NCI-H1105 treated with DMSO at 0.1 percent for 48 hours (cell line): ENCODE results near the gene DEPDC5.
"Not testable (repeated sequence)": the region's sequence is repeated elsewhere in the genome, so short reads cannot be mapped to it uniquely, and the experiment has no call there.

ENCODE experiments used
- DNase-seq: peaks from one replicate; lab custom pipeline; 2025; lab: John Stamatoyannopoulos, UW

Gene DEPDC5

GRCh38 chr22:31753634-31754501, at the start of gene DEPDC5:
TSS of gene DEPDC5 (plus strand) at chr22:31754019. CDS start at chr22:31754922, 903 bp downstream.
- DNase-seq = peak; percentile 89

DNA sequence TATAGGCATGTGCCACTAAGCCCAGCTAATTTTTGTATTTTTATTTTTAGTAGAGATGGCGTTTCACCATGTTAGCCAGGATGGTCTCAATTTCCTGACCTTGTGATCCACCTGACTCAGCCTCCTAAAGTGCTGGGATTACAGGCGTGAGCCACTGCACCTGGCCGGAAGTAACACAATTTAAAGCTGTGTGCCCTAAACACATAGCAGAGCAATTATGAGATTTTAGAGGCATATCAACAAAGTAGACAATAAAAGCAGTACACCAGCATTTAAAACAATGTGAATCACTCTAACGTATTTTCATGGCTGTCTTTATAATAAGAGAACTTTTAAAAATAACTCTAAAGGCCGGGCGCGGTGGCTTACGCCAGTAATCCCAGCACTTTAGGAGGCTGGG, 46.3 kb upstream of the DEPDC5 start:
- no peak for DNase-seq

- not testable (repeated sequence) for DNase-seq
These were observed 42.6 kb upstream of the DEPDC5 start for GRCh38 chr22:31711226-31711625.

DNA sequence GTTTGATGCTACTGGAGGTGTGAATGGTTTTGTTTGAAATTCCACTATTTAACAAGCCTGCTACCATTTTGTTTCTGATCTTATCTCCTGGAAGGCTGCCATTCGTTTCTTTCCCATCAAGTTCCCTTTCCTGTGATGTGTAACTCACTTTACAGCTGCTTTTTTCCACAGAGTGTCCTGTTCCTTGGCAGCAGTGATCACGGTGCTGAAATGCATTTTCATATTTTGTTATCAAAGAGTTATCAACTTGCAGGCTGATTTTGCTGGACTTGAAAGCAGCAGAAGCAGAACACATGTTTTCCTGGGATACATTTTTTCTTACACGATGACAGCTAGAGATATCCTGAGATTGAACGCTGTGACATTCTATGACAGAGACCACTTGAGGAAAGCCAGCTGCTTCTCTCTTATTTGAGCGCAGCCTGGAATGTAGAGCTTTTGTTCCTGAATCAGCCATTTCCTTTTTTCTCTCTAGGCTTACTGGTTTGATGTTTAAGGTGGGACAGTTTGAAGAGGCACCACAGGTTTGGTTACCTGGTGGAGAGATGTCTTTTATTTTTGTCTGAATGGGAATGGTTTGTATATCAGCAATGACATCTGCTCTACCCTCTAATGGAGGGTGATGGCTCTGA, 38.6 kb upstream of the DEPDC5 start:
- no peak for DNase-seq

GRCh38 chr22:31719850-31720471, 33.9 kb upstream of the DEPDC5 start:
- DNase-seq = no peak

- no peak for DNase-seq
These were observed 30.1 kb upstream of the DEPDC5 start for GRCh38 chr22:31723723-31724122.

DNA sequence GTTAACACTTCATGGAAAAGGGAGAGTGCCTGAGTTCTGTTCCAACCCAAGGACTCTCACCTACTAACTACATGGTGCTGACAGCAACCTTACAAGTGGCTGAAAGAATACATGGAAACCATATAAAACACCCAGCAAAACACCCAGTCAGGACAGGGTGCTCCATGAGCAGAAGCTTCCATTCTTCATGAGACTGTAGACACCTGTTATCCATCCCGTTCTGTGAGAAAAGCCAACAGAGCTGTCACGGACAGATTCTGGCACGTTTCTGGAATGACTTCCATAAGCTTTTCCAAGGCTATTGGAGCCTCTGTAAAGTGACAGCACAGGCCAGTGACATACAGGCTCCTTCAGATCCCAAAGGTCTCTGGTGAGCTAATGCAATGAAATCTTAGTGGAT, 27.1 kb upstream of the DEPDC5 start:
- no peak for DNase-seq

GRCh38 chr22:31728857-31729256, 25.0 kb upstream of the DEPDC5 start:
- no peak for DNase-seq

DNA sequence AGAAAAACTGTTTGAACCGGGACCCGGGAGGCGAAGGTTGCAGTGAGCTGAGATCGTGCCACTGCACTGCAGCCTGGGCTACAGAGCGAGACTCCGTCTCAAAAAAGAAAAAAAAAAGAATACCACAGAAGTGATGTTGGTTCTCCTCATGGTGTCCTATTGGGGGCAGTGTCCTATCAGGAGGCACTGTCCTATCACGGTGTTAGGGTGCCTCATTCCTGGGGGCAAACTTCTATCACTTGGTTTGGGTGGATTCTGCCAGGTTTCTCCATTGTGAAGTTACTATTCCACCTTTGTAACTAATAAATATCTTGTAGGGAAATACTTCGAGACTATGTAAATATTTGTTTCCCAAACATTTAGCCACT, 23.5 kb upstream of the DEPDC5 start:
- no peak for DNase-seq

DNA sequence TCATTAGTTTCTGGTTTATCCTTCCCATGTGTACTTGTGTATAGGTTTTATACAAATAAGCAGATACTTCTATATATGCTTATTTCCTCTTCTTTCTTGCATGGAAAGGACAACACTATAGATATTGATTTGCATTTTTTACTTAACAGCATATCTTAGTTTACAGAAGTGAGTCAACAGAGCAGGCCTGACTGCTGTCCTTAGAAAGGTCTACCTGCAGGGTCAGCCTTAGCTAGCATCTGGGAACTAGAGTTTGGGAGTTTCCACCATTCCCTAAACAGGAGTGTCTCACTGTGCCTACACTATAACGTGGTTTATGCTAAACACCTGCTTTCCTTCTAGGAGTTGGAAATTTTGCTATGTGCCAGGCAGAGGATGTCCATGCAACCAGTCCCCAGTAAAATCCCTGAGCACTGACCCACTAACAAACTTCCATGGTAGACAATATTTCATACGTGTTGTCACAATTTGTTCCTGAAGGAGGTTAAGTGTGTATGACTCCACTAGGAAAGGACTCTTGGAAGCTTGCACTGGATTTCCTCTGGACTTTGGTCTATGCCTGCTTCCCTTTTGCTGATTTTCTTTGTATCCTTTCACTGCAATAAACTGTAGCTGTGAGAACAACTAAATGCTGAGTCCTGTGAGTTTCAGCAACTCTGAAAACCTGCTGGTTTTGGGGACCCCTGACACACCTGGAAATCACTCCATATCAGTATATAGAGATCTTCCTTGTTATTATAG, 21.6 kb upstream of the DEPDC5 start:
- DNase-seq = no peak

DNA sequence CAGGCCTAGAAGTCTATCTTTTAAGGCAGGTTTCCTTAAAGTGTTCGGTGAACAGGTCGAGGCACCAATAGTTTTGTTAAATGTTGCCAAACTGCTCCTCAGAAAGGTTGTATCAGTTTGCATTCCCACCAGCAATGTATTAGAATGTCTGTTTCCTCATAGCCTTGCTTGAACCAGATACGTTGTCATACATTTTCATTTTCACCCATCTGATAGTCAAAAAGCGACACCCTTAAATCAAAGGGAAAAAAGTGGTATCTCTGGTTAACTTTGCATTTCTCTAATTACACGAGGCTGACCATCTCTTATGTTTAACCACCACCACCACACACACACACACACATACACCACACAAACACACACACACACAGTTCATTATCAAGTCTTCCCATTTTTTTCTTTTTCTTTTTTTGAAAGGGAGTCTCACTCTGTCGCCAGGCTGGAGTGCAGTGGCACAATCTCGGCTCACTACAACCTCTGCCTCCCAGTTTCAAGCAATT, 20.2 kb upstream of the DEPDC5 start:
- DNase-seq = no peak

- DNase-seq = no peak
These were observed 19.3 kb upstream of the DEPDC5 start for GRCh38 chr22:31734512-31734911.

- no peak for DNase-seq
These were observed 17.4 kb upstream of the DEPDC5 start for GRCh38 chr22:31736458-31736857.

- DNase-seq = no peak
These were observed 15.9 kb upstream of the DEPDC5 start for GRCh38 chr22:31737932-31738331.

- DNase-seq = no peak
These were observed 15.3 kb upstream of the DEPDC5 start for GRCh38 chr22:31738566-31738965.

- no peak for DNase-seq
These were observed 14.0 kb upstream of the DEPDC5 start for GRCh38 chr22:31739795-31740201.

GRCh38 chr22:31740314-31740713, 13.5 kb upstream of the DEPDC5 start:
- not testable (repeated sequence) for DNase-seq

GRCh38 chr22:31742115-31742514, 11.7 kb upstream of the DEPDC5 start:
- no peak for DNase-seq

DNA sequence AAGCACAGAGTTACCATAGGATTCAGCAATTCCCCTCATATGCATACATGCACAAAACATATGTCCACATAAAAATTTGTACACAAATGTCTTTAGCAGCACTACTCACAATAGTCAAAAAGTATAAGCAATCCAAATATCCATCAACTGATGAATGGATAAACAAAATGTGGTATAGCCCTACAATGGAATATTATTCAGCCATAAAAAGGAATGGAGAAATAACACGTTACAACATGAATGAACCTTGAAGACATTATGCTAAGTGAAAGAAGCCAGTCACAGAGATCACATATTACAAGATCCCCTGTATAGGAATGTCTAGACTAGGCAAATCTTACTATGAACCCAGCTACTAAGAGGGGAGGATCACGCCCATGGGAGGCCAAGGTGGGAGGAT, 11.1 kb upstream of the DEPDC5 start:
- DNase-seq = no peak

DNA sequence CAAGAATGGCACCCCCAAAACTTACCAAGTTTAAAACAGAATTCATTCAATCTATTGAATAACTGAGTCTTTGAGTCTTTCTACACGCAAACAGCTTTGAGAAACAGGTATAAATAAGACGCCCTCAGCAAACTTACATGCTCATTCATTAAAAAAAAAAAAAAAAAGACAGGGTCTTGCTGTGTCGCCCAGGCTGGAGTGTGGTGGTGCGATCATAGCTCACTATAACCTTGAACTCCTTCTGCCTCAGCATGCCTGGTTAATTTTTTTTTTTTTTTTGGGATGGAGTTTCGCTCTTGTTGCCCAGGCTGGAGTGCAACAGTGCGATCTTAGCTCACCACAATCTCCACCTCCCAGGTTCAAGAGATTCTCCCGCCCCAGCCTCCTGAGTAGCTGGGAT, 9.9 kb upstream of the DEPDC5 start:
- DNase-seq = no peak

DNA sequence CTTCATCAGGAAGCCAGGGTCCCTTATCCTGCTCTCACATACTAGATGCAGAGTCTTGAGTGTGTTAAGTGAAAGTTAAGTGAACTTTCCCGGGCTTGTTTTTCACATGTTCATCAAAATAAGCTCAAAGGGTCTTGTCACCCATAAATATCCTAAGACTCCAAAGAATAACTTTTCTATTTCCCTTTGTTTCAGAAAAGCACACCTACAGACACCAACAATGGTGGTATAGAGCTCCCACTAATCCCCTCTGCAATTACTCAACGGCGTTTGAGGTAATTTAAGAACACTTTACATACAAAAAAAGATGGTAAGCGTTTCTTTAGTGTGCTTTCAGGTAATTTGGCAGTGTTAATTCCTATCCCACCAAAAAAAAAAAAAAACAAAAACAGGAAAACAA, 6.4 kb upstream of the DEPDC5 start:
- DNase-seq = no peak

GRCh38 chr22:31748490-31748889, 5.3 kb upstream of the DEPDC5 start:
- DNase-seq = no peak
